Stimulated activated naive CD8-positive, alpha-beta T cell treated with anti-CD3 and anti-CD28 coated beads, Interleukin-15, Interleukin-2, amounts not matched to agents 100 ng/mL and 50 ng/mL, for 24 hours (primary cell): ENCODE data around the gene RAB40A.
A peak's percentile ranks its signal among the peaks of the same experiment; 100 is the strongest.
"Not testable (repeated sequence)": the region's sequence is repeated elsewhere in the genome, so short reads cannot be mapped to it uniquely, and the experiment has no call there.

Experiments used
- H3K27ac Mint-ChIP-seq: one replicate; pipeline ENCODE4 v1.8.0; 2021; ENCODE audit warnings: mild to moderate bottlenecking, mixed read lengths
- H3K27me3 Mint-ChIP-seq: one replicate; pipeline ENCODE4 v1.8.0; 2021; ENCODE audit warnings: mixed read lengths
- H3K36me3 Mint-ChIP-seq: one replicate; pipeline ENCODE4 v1.8.0; 2021; ENCODE audit warnings: low read depth, mixed read lengths
- H3K4me1 Mint-ChIP-seq: one replicate; pipeline ENCODE4 v1.8.0; 2021; ENCODE audit warnings: low read depth, mixed read lengths
- H3K4me3 Mint-ChIP-seq: one replicate; pipeline ENCODE4 v1.8.0; 2021; ENCODE audit warnings: mild to moderate bottlenecking, mixed read lengths
- H3K9me3 Mint-ChIP-seq: one replicate; pipeline ENCODE4 v1.8.0; 2021; ENCODE audit warnings: mixed read lengths

RAB40A gene

DNA sequence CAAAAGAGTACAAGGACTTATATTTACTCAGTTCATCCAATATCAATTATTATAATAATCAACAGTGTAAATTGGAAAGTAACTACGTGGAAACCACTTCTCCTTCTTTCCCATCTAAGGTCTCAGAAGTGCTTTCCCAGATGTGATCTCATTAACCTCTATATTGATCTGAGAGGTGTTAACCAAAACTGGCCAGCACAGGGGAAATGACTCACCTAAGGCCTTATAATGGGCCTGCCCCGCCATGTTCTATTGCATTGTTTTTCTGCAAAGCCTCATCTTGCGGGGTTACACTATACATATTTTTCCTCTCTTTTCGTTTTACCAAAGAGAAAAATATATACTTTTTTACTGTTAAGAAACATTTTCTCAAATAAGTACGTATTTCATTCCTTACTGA lies 20.5 kb downstream of the RAB40A start:
- Mint-ChIP-seq H3K27ac (no peak overlapping the region), H3K9me3 (no peaks in the 10 kb centered on the region), H3K4me3 (no peak overlapping the region), H3K36me3 (no peaks in the 10 kb centered on the region), H3K27me3 (peaks cover 9% of the 10 kb centered on the region), H3K4me1 (no peaks in the 10 kb centered on the region)

DNA sequence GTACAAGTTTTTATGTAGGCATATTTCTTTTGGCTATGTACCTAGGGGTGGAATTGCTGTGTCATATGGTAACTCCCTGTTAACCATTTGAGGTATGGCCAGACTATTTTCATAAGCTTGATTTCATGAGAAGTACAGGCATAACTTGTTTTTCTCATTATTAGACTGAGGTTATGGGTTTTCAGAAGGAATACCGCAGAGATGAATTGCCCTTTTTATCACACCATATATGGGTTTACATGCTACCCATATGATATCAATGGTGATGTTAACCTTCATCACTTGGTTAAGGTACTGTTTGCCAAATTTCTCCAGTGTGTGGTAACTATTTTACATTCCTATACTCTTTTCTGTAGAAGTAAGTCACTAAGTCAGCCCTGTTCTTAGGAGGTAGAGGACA lies 23.5 kb downstream of the RAB40A start:
- Mint-ChIP-seq H3K36me3 (no peaks in the 10 kb centered on the region), H3K27me3 (peaks cover 9% of the 10 kb centered on the region), H3K4me3 (no peak overlapping the region), H3K4me1 (no peaks in the 10 kb centered on the region), H3K9me3 (no peaks in the 10 kb centered on the region), H3K27ac (no peak overlapping the region)

- not testable (repeated sequence) for H3K4me1 Mint-ChIP-seq, H3K9me3 Mint-ChIP-seq, H3K27me3 Mint-ChIP-seq, H3K4me3 Mint-ChIP-seq, H3K36me3 Mint-ChIP-seq, H3K27ac Mint-ChIP-seq
These were observed 25.7 kb downstream of the RAB40A start for GRCh38 chrX:103493578-103493977.

- H3K4me1 Mint-ChIP-seq, H3K36me3 Mint-ChIP-seq, H3K9me3 Mint-ChIP-seq: not testable (repeated sequence)
These were observed 29.6 kb downstream of the RAB40A start for GRCh38 chrX:103489733-103490132.

DNA sequence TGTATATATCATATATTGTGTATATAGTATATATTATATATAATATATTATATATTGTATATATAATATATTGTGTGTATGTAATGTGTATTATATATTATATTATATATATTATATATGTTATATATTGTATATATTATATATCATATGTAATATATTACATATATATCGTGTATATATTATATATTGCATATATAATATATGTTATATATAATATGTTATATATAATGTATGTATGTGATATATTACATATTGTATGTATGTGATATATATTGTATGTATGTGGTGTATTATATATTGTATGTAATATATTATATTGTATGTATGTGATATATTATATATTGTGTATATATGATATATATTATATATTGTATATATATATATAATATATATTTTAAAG lies 30.5 kb downstream of the RAB40A start:
- no peak overlapping the region for H3K4me3 Mint-ChIP-seq
- H3K36me3 Mint-ChIP-seq, result no peaks in the 10 kb centered on the region
- no peak overlapping the region for H3K27ac Mint-ChIP-seq
- no peaks in the 10 kb centered on the region for H3K9me3 Mint-ChIP-seq
- H3K27me3 Mint-ChIP-seq, result no peaks in the 10 kb centered on the region
- no peaks in the 10 kb centered on the region for H3K4me1 Mint-ChIP-seq

More at GRCh38 chrX:103489733-103490132, 29.6 kb downstream of the RAB40A start:
- H3K27me3 Mint-ChIP-seq, H3K4me3 Mint-ChIP-seq, H3K27ac Mint-ChIP-seq: not testable (repeated sequence)

GRCh38 chrX:103488332-103488731 lies 31.0 kb downstream of the RAB40A start:
- no peaks in the 10 kb centered on the region for H3K9me3 Mint-ChIP-seq
- H3K4me1 Mint-ChIP-seq, result no peaks in the 10 kb centered on the region
- no peak overlapping the region for H3K4me3 Mint-ChIP-seq
- no peaks in the 10 kb centered on the region for H3K27me3 Mint-ChIP-seq
- no peak overlapping the region for H3K27ac Mint-ChIP-seq
- H3K36me3 Mint-ChIP-seq, result no peaks in the 10 kb centered on the region

DNA sequence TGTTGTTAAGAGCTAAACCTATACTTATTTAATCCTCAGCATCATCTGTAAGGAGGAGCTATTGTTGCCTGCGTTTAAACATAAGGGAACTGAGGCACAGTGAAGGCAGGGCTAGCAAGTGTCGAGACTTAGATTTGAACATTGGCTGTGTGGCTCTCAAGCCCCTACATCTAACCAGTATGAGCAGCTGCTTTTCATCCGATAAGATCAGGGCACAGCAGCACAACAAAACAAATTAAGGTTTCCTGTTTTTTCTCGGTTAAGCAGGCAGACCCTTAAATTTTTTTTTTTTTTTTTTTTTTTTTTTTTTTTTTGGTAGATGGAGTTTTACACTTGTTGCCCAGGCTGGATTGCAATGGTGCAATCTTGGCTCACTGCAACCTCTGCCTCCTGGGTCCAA lies 35.6 kb downstream of the RAB40A start:
- H3K9me3 Mint-ChIP-seq, result no peaks in the 10 kb centered on the region
- no peaks in the 10 kb centered on the region for H3K36me3 Mint-ChIP-seq
- H3K4me1 Mint-ChIP-seq, result no peaks in the 10 kb centered on the region
- H3K4me3 Mint-ChIP-seq, result no peak overlapping the region
- H3K27me3 Mint-ChIP-seq, result no peaks in the 10 kb centered on the region
- H3K27ac Mint-ChIP-seq, result no peak overlapping the region

DNA sequence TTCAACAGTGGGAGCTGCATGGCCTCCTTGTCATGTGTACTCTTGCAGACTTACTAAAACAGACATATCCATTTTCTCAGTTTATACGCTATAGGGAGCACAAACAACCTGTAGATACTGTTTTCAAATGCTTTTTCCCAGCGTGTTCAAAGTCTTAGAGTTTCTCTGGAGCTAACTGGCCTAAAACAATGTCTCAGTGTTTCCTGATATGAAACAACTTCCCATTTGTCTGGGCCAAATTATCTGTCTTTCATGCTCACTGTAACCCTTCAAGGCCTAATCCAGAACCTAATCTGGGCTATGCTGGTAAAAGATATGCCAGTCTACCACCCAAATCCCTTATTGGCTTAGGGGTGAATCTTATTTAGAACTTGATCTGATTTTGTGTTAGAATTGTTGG lies 38.8 kb downstream of the RAB40A start:
- Mint-ChIP-seq H3K36me3 (no peaks in the 10 kb centered on the region), H3K4me3 (no peak overlapping the region), H3K27me3 (no peaks in the 10 kb centered on the region), H3K4me1 (no peaks in the 10 kb centered on the region), H3K27ac (no peak overlapping the region), H3K9me3 (no peaks in the 10 kb centered on the region)

DNA sequence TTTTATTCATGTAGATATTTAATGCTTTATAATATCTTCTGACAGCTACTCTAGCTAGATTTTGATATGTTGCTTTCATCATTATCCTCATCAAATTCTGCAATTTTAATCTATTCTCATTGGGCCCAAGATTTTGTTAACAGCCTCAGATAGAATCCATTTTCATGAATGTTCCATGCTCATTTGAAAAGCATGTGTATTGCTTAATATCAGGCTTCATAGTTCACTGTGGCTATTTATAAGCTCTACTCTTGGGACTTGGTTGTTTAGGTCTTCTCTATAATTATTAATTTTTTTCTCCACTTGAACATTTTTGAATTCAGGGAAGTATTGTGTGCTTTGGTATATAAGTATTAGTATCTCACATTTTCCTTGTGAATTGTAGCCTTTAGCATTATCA lies 41.8 kb downstream of the RAB40A start:
- H3K4me1 Mint-ChIP-seq, result no peaks in the 10 kb centered on the region
- no peak overlapping the region for H3K27ac Mint-ChIP-seq
- H3K9me3 Mint-ChIP-seq, result no peaks in the 10 kb centered on the region
- H3K4me3 Mint-ChIP-seq, result no peak overlapping the region
- no peaks in the 10 kb centered on the region for H3K36me3 Mint-ChIP-seq
- no peaks in the 10 kb centered on the region for H3K27me3 Mint-ChIP-seq

DNA sequence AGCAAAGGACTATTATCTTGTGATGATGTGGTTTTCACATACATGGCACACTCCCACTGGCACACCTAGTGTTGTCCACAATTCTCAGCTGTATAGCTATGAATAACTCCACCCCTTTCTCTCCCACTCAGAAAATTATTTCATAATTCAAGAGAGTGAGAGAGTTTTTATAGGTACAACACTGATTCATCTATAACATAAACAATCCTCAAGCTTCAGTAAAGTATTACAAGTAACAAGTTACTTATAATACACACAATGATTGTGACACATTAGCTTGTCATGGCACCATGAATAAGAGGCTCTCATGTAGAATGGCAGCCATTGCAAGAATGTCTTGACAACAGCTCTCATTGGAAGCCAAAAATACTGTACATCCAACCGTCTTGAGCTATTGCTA lies 43.9 kb downstream of the RAB40A start:
- no peak overlapping the region for H3K4me3 Mint-ChIP-seq

GRCh38 chrX:103469977-103470376 lies 49.3 kb downstream of the RAB40A start:
- H3K4me3 Mint-ChIP-seq, H3K27ac Mint-ChIP-seq, H3K4me1 Mint-ChIP-seq, H3K36me3 Mint-ChIP-seq, H3K9me3 Mint-ChIP-seq, H3K27me3 Mint-ChIP-seq: not testable (repeated sequence)

More for the DNA sequence above, 43.9 kb downstream of the RAB40A start:
- Mint-ChIP-seq H3K36me3 (no peaks in the 10 kb centered on the region), H3K4me1 (no peaks in the 10 kb centered on the region), H3K9me3 (no peaks in the 10 kb centered on the region), H3K27ac (no peak overlapping the region), H3K27me3 (no peaks in the 10 kb centered on the region)

GRCh38 chrX:103467887-103468286 lies 51.4 kb downstream of the RAB40A start:
- peaks cover 8% of the 10 kb centered on the region for H3K4me1 Mint-ChIP-seq
- no peaks in the 10 kb centered on the region for H3K27me3 Mint-ChIP-seq
- no peaks in the 10 kb centered on the region for H3K9me3 Mint-ChIP-seq
- H3K4me3 Mint-ChIP-seq, result no peak overlapping the region
- no peak overlapping the region for H3K27ac Mint-ChIP-seq
- H3K36me3 Mint-ChIP-seq, result no peaks in the 10 kb centered on the region

- H3K36me3 Mint-ChIP-seq, result no peaks in the 10 kb centered on the region
- H3K9me3 Mint-ChIP-seq, result no peaks in the 10 kb centered on the region
- H3K4me1 Mint-ChIP-seq, result peaks cover 8% of the 10 kb centered on the region
- H3K4me3 Mint-ChIP-seq, result no peak overlapping the region
- H3K27me3 Mint-ChIP-seq, result no peaks in the 10 kb centered on the region
- H3K27ac Mint-ChIP-seq, result no peak overlapping the region
These were observed 52.1 kb downstream of the RAB40A start for GRCh38 chrX:103467156-103467555.

DNA sequence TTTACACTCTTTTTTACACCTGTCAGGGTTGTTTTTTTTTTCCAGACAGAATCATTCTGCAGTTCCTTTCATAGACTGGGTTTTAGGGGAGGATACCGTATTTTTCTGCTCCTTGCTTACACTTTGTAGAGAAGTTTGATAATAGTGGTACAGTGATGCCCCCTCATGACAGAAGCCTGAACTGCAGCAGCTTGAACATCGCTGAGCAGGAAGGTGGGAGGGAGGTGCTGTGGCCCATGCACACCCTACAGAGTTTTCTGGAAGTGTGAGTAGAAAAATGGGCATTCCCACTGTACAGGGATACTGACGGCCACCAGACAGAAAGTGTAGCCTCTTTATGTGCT lies 54.5 kb downstream of the RAB40A start:
- no peaks in the 10 kb centered on the region for H3K9me3 Mint-ChIP-seq
- no peaks in the 10 kb centered on the region for H3K36me3 Mint-ChIP-seq
- H3K4me3 Mint-ChIP-seq, result peak overlapping the region; percentile 81
- no peaks in the 10 kb centered on the region for H3K27me3 Mint-ChIP-seq
- H3K4me1 Mint-ChIP-seq, result peaks cover 11% of the 10 kb centered on the region
- H3K27ac Mint-ChIP-seq, result no peak overlapping the region

- Mint-ChIP-seq H3K4me3 (peak overlapping the region; percentile 81), H3K27ac (peak overlapping the region; percentile 31), H3K9me3 (no peaks in the 10 kb centered on the region), H3K36me3 (no peaks in the 10 kb centered on the region), H3K27me3 (no peaks in the 10 kb centered on the region), H3K4me1 (peaks cover 16% of the 10 kb centered on the region)
These were observed 55.1 kb downstream of the RAB40A start for GRCh38 chrX:103464072-103464773.

DNA sequence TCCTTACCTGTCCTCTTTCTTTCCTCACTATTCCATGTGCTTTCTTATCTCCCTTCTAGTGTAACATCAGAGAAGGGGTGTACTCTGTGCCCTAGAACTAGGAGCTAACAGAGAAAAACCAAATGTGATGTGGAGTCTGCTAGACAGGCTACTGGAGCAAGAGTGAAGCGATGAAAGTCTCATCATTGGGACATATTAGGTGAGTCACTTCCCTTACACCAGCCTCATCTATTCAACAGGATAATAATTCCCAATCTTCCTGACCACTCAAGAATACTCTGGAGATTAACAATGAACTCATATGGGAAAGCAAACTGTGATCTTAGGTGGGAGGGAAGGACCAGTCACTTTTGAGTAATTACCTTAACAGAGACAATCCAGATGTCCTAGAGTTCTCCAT lies 58.1 kb downstream of the RAB40A start:
- no peaks in the 10 kb centered on the region for H3K9me3 Mint-ChIP-seq
- no peaks in the 10 kb centered on the region for H3K27me3 Mint-ChIP-seq
- H3K4me3 Mint-ChIP-seq, result no peak overlapping the region

More for the DNA sequence above, 58.1 kb downstream of the RAB40A start:
- H3K36me3 Mint-ChIP-seq, result no peaks in the 10 kb centered on the region
- H3K4me1 Mint-ChIP-seq, result peaks cover 16% of the 10 kb centered on the region
- no peak overlapping the region for H3K27ac Mint-ChIP-seq
